H1 (cell line): ENCODE measurements around the gene PFKP.

Source experiments
- MAFK ChIP-seq: IDR thresholded peaks from 2 replicates; pipeline ENCODE4 v1.6.1; 2012; ENCODE audit warnings: low read depth, mild to moderate bottlenecking, improper control_type of control experiment, low read length
- POLR2A ChIP-seq, 2 experiments: IDR thresholded peaks; 1 replicate in 1 of 2; 2 replicates in 1 of 2; pipeline ENCODE4 v1.6.1; 2011; ENCODE audit warnings: low read depth in 2 of 2, low read length in 2 of 2, mild to moderate bottlenecking in 2 of 2; ENCODE audit errors: control extremely low read depth in 1 of 2
- POLR2AphosphoS5 ChIP-seq: IDR thresholded peaks from 2 replicates; pipeline ENCODE4 v1.6.1; 2011; ENCODE audit warnings: low read depth, low read length
- TF ChIP-seq, protein P1 (sequence below), 3 experiments: IDR thresholded peaks; 1 replicate in 2 of 3; 2 replicates in 1 of 3; pipeline versions ENCODE4 v1.5.1 to v1.6.1; 2011; ENCODE audit warnings: low read length in 3 of 3, mild to moderate bottlenecking in 3 of 3, inconsistent platforms in 2 of 3, low read depth in 1 of 3, moderate library complexity in 1 of 3; ENCODE audit not compliant: insufficient read depth in 1 of 3; ENCODE audit errors: control extremely low read depth in 1 of 3

DNA sequence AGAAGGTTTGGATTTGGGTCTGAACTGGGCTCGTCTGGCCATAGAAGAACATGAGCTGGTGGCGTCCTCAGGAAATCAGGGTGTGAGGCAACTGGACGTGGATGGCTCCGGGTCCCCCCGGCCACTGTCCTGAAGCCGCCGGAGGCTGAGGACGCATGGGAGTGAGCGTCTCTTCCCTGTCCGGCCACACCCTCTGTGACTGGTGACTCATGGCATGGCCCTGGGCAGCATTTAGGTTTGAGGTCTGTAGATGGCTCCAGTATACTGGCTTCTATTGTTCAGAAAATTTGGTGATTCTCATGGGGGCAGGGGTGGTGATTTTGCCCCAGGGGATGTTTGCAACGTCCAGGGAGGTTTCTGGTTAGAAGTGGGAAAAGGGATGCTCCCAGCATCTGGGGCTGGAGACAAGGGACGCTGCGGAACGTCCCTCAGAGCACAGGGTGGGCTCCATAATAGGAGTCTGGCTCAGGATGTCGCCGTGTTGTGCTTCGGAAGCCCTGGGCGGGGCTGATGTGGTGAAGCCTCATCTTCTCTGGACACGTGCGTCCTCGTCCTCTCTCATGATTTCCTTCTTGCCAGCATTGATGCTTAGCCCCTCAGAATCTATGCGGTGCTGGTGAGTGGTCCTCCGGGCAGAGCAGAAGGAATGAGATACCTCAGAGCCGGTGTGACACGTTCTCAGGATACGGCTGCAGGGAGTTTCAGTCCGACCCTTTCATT lies 55.3 kb downstream of the PFKP start:
- TF ChIP-seq MAFK: no peak
- no peak; the same call in 1 of the 2 replicates for TF ChIP-seq POLR2AphosphoS5
- TF ChIP-seq, protein P1, sequence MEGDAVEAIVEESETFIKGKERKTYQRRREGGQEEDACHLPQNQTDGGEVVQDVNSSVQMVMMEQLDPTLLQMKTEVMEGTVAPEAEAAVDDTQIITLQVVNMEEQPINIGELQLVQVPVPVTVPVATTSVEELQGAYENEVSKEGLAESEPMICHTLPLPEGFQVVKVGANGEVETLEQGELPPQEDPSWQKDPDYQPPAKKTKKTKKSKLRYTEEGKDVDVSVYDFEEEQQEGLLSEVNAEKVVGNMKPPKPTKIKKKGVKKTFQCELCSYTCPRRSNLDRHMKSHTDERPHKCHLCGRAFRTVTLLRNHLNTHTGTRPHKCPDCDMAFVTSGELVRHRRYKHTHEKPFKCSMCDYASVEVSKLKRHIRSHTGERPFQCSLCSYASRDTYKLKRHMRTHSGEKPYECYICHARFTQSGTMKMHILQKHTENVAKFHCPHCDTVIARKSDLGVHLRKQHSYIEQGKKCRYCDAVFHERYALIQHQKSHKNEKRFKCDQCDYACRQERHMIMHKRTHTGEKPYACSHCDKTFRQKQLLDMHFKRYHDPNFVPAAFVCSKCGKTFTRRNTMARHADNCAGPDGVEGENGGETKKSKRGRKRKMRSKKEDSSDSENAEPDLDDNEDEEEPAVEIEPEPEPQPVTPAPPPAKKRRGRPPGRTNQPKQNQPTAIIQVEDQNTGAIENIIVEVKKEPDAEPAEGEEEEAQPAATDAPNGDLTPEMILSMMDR (IDR thresholded peaks at IDR 0.05; ENCODE audit: control extremely low read depth in 1 of 3, insufficient read depth in 1 of 3, low read depth in 1 of 3, low read length in 3 of 3): no peak
- no peak for TF ChIP-seq POLR2A (IDR thresholded peaks at IDR 0.05; ENCODE audit: control extremely low read depth in 1 of 2, low read depth in 2 of 2, low read length in 2 of 2)
